HG03175 (cell line): ENCODE measurements around the gene MEOX1.
"Not testable (repeated sequence)": the region's sequence is repeated elsewhere in the genome, so short reads cannot be mapped to it uniquely, and the experiment has no call there.

ENCODE experiments used
- ATAC-seq: cut with Tn5 transposase; IDR thresholded peaks from one replicate; pipeline ENCODE4 v1.9.1; 2021; ENCODE audit warnings: mild to moderate bottlenecking, moderate library complexity; ENCODE audit not compliant: unreplicated experiment

MEOX1 gene

DNA sequence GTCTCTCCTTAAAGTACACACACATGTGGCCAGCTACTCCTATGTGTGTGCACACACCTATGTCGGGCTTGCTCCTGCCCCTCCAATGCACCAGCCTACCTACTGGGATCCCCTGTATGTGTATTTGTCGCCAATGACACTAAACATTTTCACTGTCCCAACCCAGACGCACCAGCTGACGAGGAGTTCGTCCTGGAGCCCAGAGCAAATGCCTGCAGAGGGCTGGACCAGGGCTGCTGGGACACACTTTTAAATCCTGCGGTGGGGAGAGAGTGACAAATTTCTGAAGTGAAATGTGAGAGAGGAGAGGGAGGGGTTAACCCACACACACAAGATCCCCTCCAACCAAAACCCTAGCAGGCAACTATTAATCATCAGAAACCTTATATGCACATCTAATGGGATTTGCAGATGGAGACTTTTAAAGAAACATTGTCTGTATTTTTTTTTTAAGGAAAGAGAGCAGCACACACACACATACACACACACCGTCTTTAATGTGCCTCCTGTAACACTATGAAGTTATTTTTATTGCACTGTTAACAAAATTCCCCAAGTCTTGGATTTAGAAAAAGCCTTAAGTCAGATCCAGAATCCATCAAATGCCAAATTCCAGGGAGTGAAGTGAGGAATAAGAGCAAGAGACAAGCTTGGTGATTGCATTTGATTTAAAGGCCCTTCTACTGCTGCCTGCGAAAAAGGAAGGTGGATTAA is at the start of gene MEOX1:
Gene MEOX1, minus strand, starts transcription at position 224 of the 714 bp plus-strand sequence. CDS start 388 bp downstream, outside the sequence.
- ATAC-seq = no peak

- ATAC-seq = no peak
Measured at GRCh38 chr17:43710101-43710500, 48.4 kb upstream of the MEOX1 start.

DNA sequence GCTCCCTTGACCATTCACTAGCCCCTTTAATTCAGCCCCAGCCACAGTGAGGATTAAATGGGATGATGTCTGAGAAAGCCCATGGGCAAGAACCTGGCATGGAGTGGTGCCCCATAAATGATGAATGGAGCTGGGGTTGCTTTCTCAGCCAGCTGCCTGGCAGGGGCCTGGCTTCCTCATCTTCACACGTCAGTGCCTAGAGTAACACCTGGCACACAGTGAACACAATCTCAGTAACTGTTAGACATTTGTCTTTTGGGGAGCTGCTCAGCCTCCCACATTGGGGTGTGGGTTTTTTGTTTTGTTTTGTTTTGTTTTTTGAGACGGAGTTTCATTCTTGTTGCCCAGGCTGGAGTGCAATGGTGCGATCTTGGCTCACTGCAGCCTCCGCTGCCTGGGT is 47.5 kb upstream of the MEOX1 start:
- ATAC-seq = no peak

DNA sequence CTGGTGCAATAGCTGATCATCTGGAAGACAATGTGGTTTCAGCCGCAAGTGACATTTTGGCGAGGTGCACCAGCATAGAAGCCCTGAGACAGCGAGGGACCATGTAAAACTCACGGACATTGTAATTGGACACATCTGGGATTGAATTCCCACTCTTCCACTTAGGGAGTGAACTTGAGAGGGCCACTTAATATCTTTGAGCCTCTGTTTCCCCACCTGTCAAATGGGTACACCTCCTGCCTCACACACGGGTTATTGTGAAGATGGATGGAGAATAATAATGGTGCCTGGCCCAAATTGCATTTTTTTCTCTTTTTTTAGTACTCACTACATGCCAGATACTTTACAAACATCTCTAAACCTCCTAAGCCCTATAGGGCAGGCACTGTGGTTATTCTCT is 45.5 kb upstream of the MEOX1 start:
- ATAC-seq = no peak

GRCh38 chr17:43706235-43706634 is 44.5 kb upstream of the MEOX1 start:
- no peak for ATAC-seq

DNA sequence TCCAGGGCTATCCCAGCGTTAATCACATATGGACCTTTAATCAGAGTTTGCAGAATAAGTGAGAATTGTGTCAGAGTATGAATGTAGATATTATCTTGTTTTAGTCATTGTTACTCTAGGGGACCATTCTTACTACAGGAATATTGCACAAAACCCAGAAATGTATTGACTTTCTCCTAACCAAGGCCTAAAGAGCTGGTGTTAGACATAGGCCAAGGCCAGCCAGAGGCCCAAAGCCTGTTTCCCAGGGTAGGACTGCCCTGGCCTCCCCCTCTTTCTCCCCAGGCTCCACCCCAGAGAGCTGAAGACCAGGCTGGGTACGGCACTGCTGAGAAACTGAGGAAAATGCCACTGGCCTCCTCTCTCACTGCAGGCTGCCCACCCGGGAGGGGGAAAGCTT is 41.9 kb upstream of the MEOX1 start:
- ATAC-seq = no peak

GRCh38 chr17:43702637-43703036 is 40.9 kb upstream of the MEOX1 start:
- no peak for ATAC-seq

- peak; percentile 70 for ATAC-seq
Measured at GRCh38 chr17:43701318-43701743, 39.6 kb upstream of the MEOX1 start.

DNA sequence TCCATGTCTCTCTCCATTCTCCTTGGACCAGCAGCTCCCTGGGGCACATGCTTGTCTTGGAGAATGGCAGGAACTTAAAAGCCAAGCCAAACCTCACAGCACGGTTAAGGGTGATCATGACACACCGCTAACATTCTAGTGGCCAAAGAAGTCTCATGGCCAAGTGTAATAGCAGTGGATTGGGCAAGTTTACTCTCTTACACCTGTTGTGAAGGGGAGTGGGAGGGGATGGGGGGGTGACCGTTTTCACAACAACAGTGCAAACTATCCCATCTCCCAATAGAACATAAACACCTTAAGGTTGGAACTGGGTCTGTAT is 37.7 kb upstream of the MEOX1 start:
- no peak for ATAC-seq

GRCh38 chr17:43698678-43699437 is 37.1 kb upstream of the MEOX1 start:
- no peak for ATAC-seq

DNA sequence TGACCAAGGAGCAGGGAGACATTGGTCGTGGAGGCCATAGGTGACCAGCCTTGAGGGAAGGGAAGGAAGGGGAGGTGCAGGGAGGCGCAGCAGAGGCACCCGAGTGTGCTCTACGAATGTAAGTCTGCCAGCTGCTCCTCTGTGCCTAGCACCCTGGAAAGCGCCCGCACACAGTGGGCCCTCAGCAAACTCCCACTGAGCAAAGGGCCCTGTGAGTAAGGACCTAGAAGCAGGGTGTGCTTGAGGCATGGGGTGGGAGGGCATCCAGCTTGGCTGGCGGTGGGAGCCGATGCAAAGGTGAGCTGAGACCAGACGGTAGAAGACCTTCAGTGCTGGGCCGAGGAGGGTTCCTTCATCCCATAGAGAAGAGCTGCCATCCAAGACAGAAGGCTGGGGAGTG is 36.2 kb upstream of the MEOX1 start:
- ATAC-seq = no peak

- ATAC-seq = no peak
Measured at GRCh38 chr17:43696891-43697290, 35.2 kb upstream of the MEOX1 start.

GRCh38 chr17:43695970-43696865 is 34.5 kb upstream of the MEOX1 start:
- ATAC-seq = no peak

DNA sequence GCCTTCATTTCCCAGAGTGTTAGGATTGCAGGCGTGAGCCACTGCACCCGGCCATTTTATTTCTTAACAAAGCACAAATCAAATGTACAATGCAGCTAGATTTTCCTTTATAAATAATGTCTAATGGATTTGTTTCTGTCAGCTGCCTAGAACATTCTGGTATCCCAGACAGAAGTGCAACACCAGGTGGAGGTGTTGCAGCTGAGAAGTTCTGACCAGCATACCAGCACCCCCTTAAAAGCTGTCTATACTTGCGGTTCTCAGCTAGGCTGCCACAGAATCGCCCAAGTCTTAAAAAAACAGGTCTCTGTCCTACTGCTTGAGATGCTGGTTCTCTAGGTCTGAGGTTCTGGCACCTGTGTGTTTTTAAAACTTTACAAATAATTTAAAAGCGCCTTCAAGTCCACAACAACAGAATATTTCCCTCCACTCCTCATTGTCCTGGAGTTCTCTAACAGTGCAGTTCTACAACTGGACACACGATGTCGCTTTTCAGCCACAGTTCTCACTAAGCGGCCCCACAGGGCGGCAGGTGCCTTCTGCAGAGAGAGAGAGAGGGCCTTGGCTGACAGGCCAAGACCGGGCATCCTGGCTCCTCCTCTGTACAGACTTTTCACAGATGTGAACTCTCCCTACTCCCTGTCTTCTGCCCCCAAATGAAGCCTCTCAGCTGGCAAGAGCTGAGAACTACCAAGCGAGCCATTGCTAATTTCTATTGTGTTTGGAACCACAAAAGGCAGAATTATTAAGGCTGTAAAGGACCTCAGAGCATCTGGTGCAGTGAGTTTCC is 32.6 kb upstream of the MEOX1 start:
- ATAC-seq = no peak

- no peak for ATAC-seq
Measured at GRCh38 chr17:43691317-43691693, 29.6 kb upstream of the MEOX1 start.

DNA sequence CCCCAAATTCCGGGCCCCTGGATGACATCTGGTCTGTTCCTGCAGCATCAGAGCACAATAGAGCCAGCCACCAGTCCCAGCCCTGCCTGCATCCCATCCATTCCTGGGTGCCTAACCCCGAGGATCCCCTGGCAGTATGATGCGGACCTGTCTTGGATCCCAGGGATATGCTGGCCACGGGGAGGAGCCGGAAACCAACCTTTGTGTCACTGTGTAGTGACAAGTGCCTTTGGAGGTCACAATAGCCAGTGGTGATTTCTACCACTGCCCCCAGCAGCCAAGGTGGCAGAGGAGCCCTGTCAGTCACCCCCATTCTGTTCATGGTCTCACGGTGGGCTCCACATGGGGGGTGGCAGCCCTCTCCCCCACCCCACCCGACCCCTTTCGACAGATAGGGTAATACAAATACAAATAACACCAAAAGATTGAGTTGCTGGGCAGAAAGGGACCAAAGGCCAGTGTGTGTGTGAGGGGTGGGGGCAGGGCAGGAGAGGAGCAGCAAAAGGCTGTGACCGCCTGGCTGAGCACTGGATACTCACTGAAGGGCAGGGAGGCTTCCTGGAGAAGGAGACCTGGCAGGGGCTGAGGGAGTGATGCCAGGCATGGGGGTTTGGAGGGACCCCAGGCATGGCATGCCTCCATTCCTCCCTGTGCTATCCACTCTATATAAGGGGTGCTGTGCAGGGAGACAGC is 29.0 kb upstream of the MEOX1 start:
- no peak for ATAC-seq

DNA sequence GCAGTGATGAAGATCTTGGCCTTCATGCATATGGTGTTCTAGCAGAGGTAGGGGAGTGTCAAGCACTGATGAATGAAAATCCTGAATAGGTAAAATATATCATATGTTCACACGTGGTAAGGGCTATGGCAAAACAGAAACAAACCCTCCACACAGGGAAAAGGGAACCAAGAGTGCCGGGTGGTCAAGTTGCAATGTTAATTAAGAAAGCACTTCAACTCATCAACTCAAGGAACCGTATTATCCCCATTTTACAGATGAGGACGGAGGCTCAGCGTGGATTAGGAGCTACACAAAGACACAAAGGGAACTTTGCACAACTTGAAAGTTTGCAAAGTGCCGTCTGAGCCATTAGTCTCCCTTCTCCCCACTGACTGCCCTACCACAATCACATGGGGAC is 28.1 kb upstream of the MEOX1 start:
- no peak for ATAC-seq

- ATAC-seq = no peak
Measured at GRCh38 chr17:43689131-43689530, 27.4 kb upstream of the MEOX1 start.

DNA sequence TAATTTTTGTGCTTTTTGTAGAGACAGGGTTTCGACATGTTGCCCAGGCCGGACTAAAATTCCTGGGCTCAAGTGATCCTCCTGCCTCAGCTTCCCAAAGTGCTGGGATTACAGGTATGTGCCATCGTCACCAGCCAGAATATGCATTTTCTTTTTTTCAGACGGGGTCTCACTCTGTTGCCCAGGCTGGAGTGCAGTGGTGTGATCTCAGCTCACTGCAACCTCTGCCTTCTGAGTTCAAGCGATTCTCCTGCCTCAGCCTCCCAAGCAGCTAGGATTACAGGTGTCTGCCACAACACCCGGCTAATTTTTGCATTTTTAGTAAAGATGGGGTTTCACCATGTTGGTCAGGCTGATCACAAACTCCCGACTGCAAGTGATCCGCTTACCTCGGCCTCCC is 25.2 kb upstream of the MEOX1 start:
- ATAC-seq = not testable (repeated sequence)

GRCh38 chr17:43683928-43684653 is 22.4 kb upstream of the MEOX1 start:
- ATAC-seq = no peak
